ENCODE measurements around the gene IL17RD.
"Not testable (repeated sequence)": the region's sequence is repeated elsewhere in the genome, so short reads cannot be mapped to it uniquely, and the experiment has no call there.

IL17RD gene

GRCh38 chr3:57093971-57094535, 71.1 kb downstream of the IL17RD start:
- Histone ChIP-seq H3K4me1 (ENCODE audit: control insufficient read depth, insufficient read depth, low read length) (peaks cover 15% of the 10 kb centered on the region), H3K27ac (ENCODE audit: low read depth, low read length) (no peak overlapping the region), H3K9ac (ENCODE audit: low read length) (no peak overlapping the region), H3K36me3 (ENCODE audit: control insufficient read depth, insufficient read depth, low read length) (no peaks in the 10 kb centered on the region), H3K27me3 (ENCODE audit: control insufficient read depth, insufficient read depth, low read length) (no peaks in the 10 kb centered on the region), H3K4me3 (ENCODE audit: low read length) (no peak overlapping the region)

GRCh38 chr3:57093489-57093888, 71.7 kb downstream of the IL17RD start:
- Histone ChIP-seq H3K27ac (ENCODE audit: low read depth, low read length) (no peak overlapping the region), H3K4me1 (ENCODE audit: control insufficient read depth, insufficient read depth, low read length) (peaks cover 15% of the 10 kb centered on the region), H3K9ac (ENCODE audit: low read length) (no peak overlapping the region), H3K27me3 (ENCODE audit: control insufficient read depth, insufficient read depth, low read length) (no peaks in the 10 kb centered on the region), H3K4me3 (ENCODE audit: low read length) (no peak overlapping the region), H3K36me3 (ENCODE audit: control insufficient read depth, insufficient read depth, low read length) (no peaks in the 10 kb centered on the region)

- no peak overlapping the region for H3K4me3 ChIP-seq (ENCODE audit: low read length)
- no peaks in the 10 kb centered on the region for H3K36me3 ChIP-seq (ENCODE audit: control insufficient read depth, insufficient read depth, low read length)
- no peaks in the 10 kb centered on the region for H3K27me3 ChIP-seq (ENCODE audit: control insufficient read depth, insufficient read depth, low read length)
- peaks cover 15% of the 10 kb centered on the region for H3K4me1 ChIP-seq (ENCODE audit: control insufficient read depth, insufficient read depth, low read length)
- H3K9ac ChIP-seq (ENCODE audit: low read length): no peak overlapping the region
- peak overlapping the region; percentile 76 for H3K27ac ChIP-seq (ENCODE audit: low read depth, low read length)
These were observed 73.5 kb downstream of the IL17RD start for GRCh38 chr3:57091521-57092273.

- Histone ChIP-seq H3K9ac (ENCODE audit: low read length) (no peak overlapping the region), H3K27me3 (ENCODE audit: control insufficient read depth, insufficient read depth, low read length) (no peaks in the 10 kb centered on the region), H3K4me1 (ENCODE audit: control insufficient read depth, insufficient read depth, low read length) (peaks cover 13% of the 10 kb centered on the region), H3K27ac (ENCODE audit: low read depth, low read length) (no peak overlapping the region), H3K4me3 (ENCODE audit: low read length) (no peak overlapping the region), H3K36me3 (ENCODE audit: control insufficient read depth, insufficient read depth, low read length) (no peaks in the 10 kb centered on the region)
These were observed 76.1 kb downstream of the IL17RD start for GRCh38 chr3:57089043-57089442.

- Histone ChIP-seq H3K9ac (ENCODE audit: low read length) (no peak overlapping the region), H3K27ac (ENCODE audit: low read depth, low read length) (no peak overlapping the region), H3K4me3 (ENCODE audit: low read length) (no peak overlapping the region), H3K4me1 (ENCODE audit: control insufficient read depth, insufficient read depth, low read length) (peaks cover 13% of the 10 kb centered on the region), H3K36me3 (ENCODE audit: control insufficient read depth, insufficient read depth, low read length) (no peaks in the 10 kb centered on the region), H3K27me3 (ENCODE audit: control insufficient read depth, insufficient read depth, low read length) (no peaks in the 10 kb centered on the region)
These were observed 76.7 kb downstream of the IL17RD start for GRCh38 chr3:57088503-57088902.

GRCh38 chr3:57087361-57088092, 77.6 kb downstream of the IL17RD start:
- H3K9ac ChIP-seq (ENCODE audit: low read length): no peak overlapping the region
- H3K4me3 ChIP-seq (ENCODE audit: low read length): no peak overlapping the region
- H3K36me3 ChIP-seq (ENCODE audit: control insufficient read depth, insufficient read depth, low read length): no peaks in the 10 kb centered on the region
- no peaks in the 10 kb centered on the region for H3K27me3 ChIP-seq (ENCODE audit: control insufficient read depth, insufficient read depth, low read length)
- peaks cover 13% of the 10 kb centered on the region for H3K4me1 ChIP-seq (ENCODE audit: control insufficient read depth, insufficient read depth, low read length)
- no peak overlapping the region for H3K27ac ChIP-seq (ENCODE audit: low read depth, low read length)

- no peak overlapping the region for H3K27ac ChIP-seq (ENCODE audit: low read depth, low read length)
- no peak overlapping the region for H3K4me3 ChIP-seq (ENCODE audit: low read length)
- H3K9ac ChIP-seq (ENCODE audit: low read length): no peak overlapping the region
- H3K36me3 ChIP-seq (ENCODE audit: control insufficient read depth, insufficient read depth, low read length): no peaks in the 10 kb centered on the region
- no peaks in the 10 kb centered on the region for H3K27me3 ChIP-seq (ENCODE audit: control insufficient read depth, insufficient read depth, low read length)
- peaks cover 5% of the 10 kb centered on the region for H3K4me1 ChIP-seq (ENCODE audit: control insufficient read depth, insufficient read depth, low read length)
These were observed 79.0 kb downstream of the IL17RD start for GRCh38 chr3:57086201-57086600.

GRCh38 chr3:57085211-57085610, 79.9 kb downstream of the IL17RD start:
- Histone ChIP-seq H3K9ac (ENCODE audit: low read length) (no peak overlapping the region), H3K36me3 (ENCODE audit: control insufficient read depth, insufficient read depth, low read length) (no peaks in the 10 kb centered on the region), H3K27me3 (ENCODE audit: control insufficient read depth, insufficient read depth, low read length) (no peaks in the 10 kb centered on the region), H3K4me1 (ENCODE audit: control insufficient read depth, insufficient read depth, low read length) (no peaks in the 10 kb centered on the region), H3K4me3 (ENCODE audit: low read length) (no peak overlapping the region), H3K27ac (ENCODE audit: low read depth, low read length) (no peak overlapping the region)

GRCh38 chr3:57083266-57083995, 81.7 kb downstream of the IL17RD start:
- H3K9ac ChIP-seq (ENCODE audit: low read length); H3K27ac ChIP-seq (ENCODE audit: low read depth, low read length); H3K27me3 ChIP-seq (ENCODE audit: control insufficient read depth, insufficient read depth, low read length); H3K4me3 ChIP-seq (ENCODE audit: low read length); H3K36me3 ChIP-seq (ENCODE audit: control insufficient read depth, insufficient read depth, low read length); H3K4me1 ChIP-seq (ENCODE audit: control insufficient read depth, insufficient read depth, low read length): not testable (repeated sequence)

GRCh38 chr3:57082481-57082880, 82.7 kb downstream of the IL17RD start:
- H3K27ac ChIP-seq (ENCODE audit: low read depth, low read length): no peak overlapping the region
- no peak overlapping the region for H3K4me3 ChIP-seq (ENCODE audit: low read length)
- H3K27me3 ChIP-seq (ENCODE audit: control insufficient read depth, insufficient read depth, low read length): no peaks in the 10 kb centered on the region
- H3K36me3 ChIP-seq (ENCODE audit: control insufficient read depth, insufficient read depth, low read length): no peaks in the 10 kb centered on the region
- peaks cover 6% of the 10 kb centered on the region for H3K4me1 ChIP-seq (ENCODE audit: control insufficient read depth, insufficient read depth, low read length)
- no peak overlapping the region for H3K9ac ChIP-seq (ENCODE audit: low read length)

GRCh38 chr3:57081173-57081572, 84.0 kb downstream of the IL17RD start:
- no peak overlapping the region for H3K27ac ChIP-seq (ENCODE audit: low read depth, low read length)
- H3K9ac ChIP-seq (ENCODE audit: low read length): no peak overlapping the region
- no peaks in the 10 kb centered on the region for H3K36me3 ChIP-seq (ENCODE audit: control insufficient read depth, insufficient read depth, low read length)
- H3K4me3 ChIP-seq (ENCODE audit: low read length): no peak overlapping the region
- H3K27me3 ChIP-seq (ENCODE audit: control insufficient read depth, insufficient read depth, low read length): no peaks in the 10 kb centered on the region
- H3K4me1 ChIP-seq (ENCODE audit: control insufficient read depth, insufficient read depth, low read length): peaks cover 6% of the 10 kb centered on the region

- Histone ChIP-seq H3K36me3 (ENCODE audit: control insufficient read depth, insufficient read depth, low read length) (no peaks in the 10 kb centered on the region), H3K4me3 (ENCODE audit: low read length) (no peak overlapping the region), H3K4me1 (ENCODE audit: control insufficient read depth, insufficient read depth, low read length) (peaks cover 6% of the 10 kb centered on the region), H3K9ac (ENCODE audit: low read length) (no peak overlapping the region), H3K27ac (ENCODE audit: low read depth, low read length) (no peak overlapping the region), H3K27me3 (ENCODE audit: control insufficient read depth, insufficient read depth, low read length) (no peaks in the 10 kb centered on the region)
These were observed 85.0 kb downstream of the IL17RD start for GRCh38 chr3:57080171-57080570.
